Measurements from ENCODE around the gene RASSF8. TPM values are rescaled to one million over a fixed set of nuclear protein-coding genes. Genes with fewer than 3 reads are reported as not detected.

The RASSF8 gene
- total RNA-seq, 1 experiment from 2014 or later, result 9.2 TPM

DNA sequence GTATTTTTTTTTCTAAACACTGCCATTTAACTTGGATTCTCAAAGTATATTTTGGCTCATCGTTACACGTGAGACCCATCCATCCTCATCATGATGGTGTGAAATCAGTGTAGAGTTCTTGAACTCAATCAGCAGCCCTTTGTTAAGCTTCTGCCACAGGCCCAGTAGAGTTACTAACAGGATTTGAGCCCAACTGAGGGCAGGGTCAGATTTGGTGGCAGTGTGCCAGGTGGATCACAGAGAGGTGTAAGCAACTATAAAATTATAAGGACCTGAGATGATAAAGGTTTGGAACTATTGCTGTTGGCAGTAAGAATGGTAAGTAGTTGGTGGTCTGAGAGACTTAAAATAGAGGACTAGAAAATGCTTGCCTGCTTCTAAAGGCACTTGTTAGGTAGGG, 72.8 kb downstream of the RASSF8 start:
- ChIA-PET POLR2A (no interaction called here), CTCF (no interaction called here), RAD21 (ENCODE audit: low non-redundant PET in 1 of 2, low total read pairs in 2 of 2, uncharacterized antibody in 2 of 2, unreplicated experiment in 2 of 2) (no interaction called here)
- no peaks in the 10 kb centered on the region for H3K4me1 ChIP-seq (ENCODE audit: control insufficient read depth in 1 of 2, insufficient read depth in 2 of 2, low read length in 2 of 2)
- intact Hi-C loops (cut with micrococcal nuclease), result no loop called here
- H2AFZ ChIP-seq (ENCODE audit: low read depth, low read length, poor library complexity, severe bottlenecking), result no peak overlapping the region
- H3K9me3 ChIP-seq (ENCODE audit: control insufficient read depth in 1 of 2, insufficient read depth in 1 of 2, low read depth in 1 of 2, low read length in 2 of 2), result no peaks in the 10 kb centered on the region
- no peaks in the 10 kb centered on the region for H4K20me1 ChIP-seq (ENCODE audit: insufficient read depth)
- H3K4me3 ChIP-seq (replicated peaks in 1 of 2; ENCODE audit: low read depth in 1 of 2, low read length in 2 of 2), result no peak overlapping the region
- no peak overlapping the region for H3K4me2 ChIP-seq (ENCODE audit: low read length)
- BruUV-seq (replicated peaks), result no TSS peak
- TF ChIP-seq CEBPB (IDR thresholded peaks at IDR 0.05; ENCODE audit: low read depth) (no peak), JUND (IDR thresholded peaks at IDR 0.05) (no peak), RAD21 (IDR thresholded peaks at IDR 0.05; ENCODE audit: low read depth) (no peak), YY1 (IDR thresholded peaks at IDR 0.05; ENCODE audit: extremely low read depth, insufficient replicate concordance, low read depth, low read length) (no peak), EGR1 (IDR thresholded peaks at IDR 0.05; ENCODE audit: low read depth) (no peak), SRF (IDR thresholded peaks at IDR 0.05; ENCODE audit: low read depth) (no peak), SP1 (IDR thresholded peaks at IDR 0.05; ENCODE audit: low read depth) (no peak), ZNF274 (IDR thresholded peaks at IDR 0.05; ENCODE audit: low read depth, low read length) (no peak), POLR2A (IDR thresholded peaks at IDR 0.05; ENCODE audit: borderline replicate concordance, extremely low read depth, insufficient read depth, insufficient read length) (no peak), POLR2AphosphoS5 (IDR thresholded peaks at IDR 0.05; ENCODE audit: low read depth, low read length) (no peak), ZFX (IDR thresholded peaks at IDR 0.05) (no peak), CBX3 (IDR thresholded peaks at IDR 0.05; ENCODE audit: low read depth) (no peak), ELF1 (IDR thresholded peaks at IDR 0.05; ENCODE audit: borderline replicate concordance, low read depth) (no peak), EZH2 (IDR thresholded peaks at IDR 0.05) (no peak)
- TF ChIP-seq, protein P1, sequence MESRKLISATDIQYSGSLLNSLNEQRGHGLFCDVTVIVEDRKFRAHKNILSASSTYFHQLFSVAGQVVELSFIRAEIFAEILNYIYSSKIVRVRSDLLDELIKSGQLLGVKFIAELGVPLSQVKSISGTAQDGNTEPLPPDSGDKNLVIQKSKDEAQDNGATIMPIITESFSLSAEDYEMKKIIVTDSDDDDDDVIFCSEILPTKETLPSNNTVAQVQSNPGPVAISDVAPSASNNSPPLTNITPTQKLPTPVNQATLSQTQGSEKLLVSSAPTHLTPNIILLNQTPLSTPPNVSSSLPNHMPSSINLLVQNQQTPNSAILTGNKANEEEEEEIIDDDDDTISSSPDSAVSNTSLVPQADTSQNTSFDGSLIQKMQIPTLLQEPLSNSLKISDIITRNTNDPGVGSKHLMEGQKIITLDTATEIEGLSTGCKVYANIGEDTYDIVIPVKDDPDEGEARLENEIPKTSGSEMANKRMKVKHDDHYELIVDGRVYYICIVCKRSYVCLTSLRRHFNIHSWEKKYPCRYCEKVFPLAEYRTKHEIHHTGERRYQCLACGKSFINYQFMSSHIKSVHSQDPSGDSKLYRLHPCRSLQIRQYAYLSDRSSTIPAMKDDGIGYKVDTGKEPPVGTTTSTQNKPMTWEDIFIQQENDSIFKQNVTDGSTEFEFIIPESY (IDR thresholded peaks at IDR 0.05; ENCODE audit: extremely low read depth, insufficient replicate concordance, low read length), result no peak
- TF ChIP-seq, protein P2, sequence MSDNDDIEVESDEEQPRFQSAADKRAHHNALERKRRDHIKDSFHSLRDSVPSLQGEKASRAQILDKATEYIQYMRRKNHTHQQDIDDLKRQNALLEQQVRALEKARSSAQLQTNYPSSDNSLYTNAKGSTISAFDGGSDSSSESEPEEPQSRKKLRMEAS (IDR thresholded peaks at IDR 0.05), result no peak
- TF ChIP-seq, protein P3, sequence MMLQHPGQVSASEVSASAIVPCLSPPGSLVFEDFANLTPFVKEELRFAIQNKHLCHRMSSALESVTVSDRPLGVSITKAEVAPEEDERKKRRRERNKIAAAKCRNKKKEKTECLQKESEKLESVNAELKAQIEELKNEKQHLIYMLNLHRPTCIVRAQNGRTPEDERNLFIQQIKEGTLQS (IDR thresholded peaks at IDR 0.05), result no peak
- TF ChIP-seq, protein P4, sequence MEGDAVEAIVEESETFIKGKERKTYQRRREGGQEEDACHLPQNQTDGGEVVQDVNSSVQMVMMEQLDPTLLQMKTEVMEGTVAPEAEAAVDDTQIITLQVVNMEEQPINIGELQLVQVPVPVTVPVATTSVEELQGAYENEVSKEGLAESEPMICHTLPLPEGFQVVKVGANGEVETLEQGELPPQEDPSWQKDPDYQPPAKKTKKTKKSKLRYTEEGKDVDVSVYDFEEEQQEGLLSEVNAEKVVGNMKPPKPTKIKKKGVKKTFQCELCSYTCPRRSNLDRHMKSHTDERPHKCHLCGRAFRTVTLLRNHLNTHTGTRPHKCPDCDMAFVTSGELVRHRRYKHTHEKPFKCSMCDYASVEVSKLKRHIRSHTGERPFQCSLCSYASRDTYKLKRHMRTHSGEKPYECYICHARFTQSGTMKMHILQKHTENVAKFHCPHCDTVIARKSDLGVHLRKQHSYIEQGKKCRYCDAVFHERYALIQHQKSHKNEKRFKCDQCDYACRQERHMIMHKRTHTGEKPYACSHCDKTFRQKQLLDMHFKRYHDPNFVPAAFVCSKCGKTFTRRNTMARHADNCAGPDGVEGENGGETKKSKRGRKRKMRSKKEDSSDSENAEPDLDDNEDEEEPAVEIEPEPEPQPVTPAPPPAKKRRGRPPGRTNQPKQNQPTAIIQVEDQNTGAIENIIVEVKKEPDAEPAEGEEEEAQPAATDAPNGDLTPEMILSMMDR (IDR thresholded peaks at IDR 0.05 in 2 of 3, conservative IDR thresholded peaks at IDR 0.05 in 1 of 3; ENCODE audit: borderline replicate concordance in 1 of 3, insufficient read depth in 1 of 3, low read depth in 2 of 3, low read length in 2 of 3), result no peak
- no peak for ATAC-seq
- DNase-seq (ENCODE audit: low read depth, low spot score), result no peak
- H3K27me3 ChIP-seq (ENCODE audit: insufficient read depth, low read length), result no peaks in the 10 kb centered on the region
- H3K36me3 ChIP-seq (ENCODE audit: control insufficient read depth in 1 of 2, insufficient read depth in 2 of 2, low read length in 2 of 2), result no peaks in the 10 kb centered on the region
- no peak overlapping the region for H3K9ac ChIP-seq (ENCODE audit: low read length)
- H3K79me2 ChIP-seq (ENCODE audit: insufficient read depth, low read length), result no peaks in the 10 kb centered on the region
- no peaks in the 10 kb centered on the region for H3K9me2 ChIP-seq (ENCODE audit: insufficient read depth)
- H3K27ac ChIP-seq (ENCODE audit: low read depth, low read length), result no peak overlapping the region

Data from HCT116 (cell line).